CD4-positive, alpha-beta memory T cell (primary cell): ENCODE results near the gene HSD17B11. TPM values are rescaled to one million over a fixed set of nuclear protein-coding genes. Genes with fewer than 3 reads are reported as not detected.
A peak's percentile ranks its signal among the peaks of the same experiment; 100 is the strongest.
"Not testable (repeated sequence)": the region's sequence is repeated elsewhere in the genome, so short reads cannot be mapped to it uniquely, and the experiment has no call there.

Experiments used
- CTCF ChIA-PET: fragments of 350-600 bp; sonication (Branson Sonifier 250); formaldehyde crosslinking; loops from one replicate; lab custom pipeline; 2021; ENCODE audit warnings: inconsistent platforms; ENCODE audit not compliant: partially characterized antibody; lab: Charles Lee
- POLR2A ChIA-PET: fragments of 350-600 bp; sonication (Branson Sonifier 250); formaldehyde crosslinking; loops from one replicate; lab custom pipeline; 2021; ENCODE audit not compliant: partially characterized antibody; lab: Charles Lee
- DNase-seq, 5 donors: peaks; one replicate each; pipeline versions ENCODE4 v3.0.0 to v3.0.0-alpha.2; 2020 to 2022; ENCODE audit warnings: mixed read lengths in 1 of 5
- H3K27ac ChIP-seq: one replicate; pipeline ENCODE4 v1.7.0; 2013; ENCODE audit warnings: low read depth, low read length
- H3K27me3 ChIP-seq: 2 replicates; pipeline ENCODE4 v1.7.0; 2013; ENCODE audit warnings: mild to moderate bottlenecking, low read length, moderate library complexity; ENCODE audit not compliant: insufficient read depth
- H3K36me3 ChIP-seq: 2 replicates; pipeline ENCODE4 v1.7.0; 2013; ENCODE audit warnings: mild to moderate bottlenecking, low read length, moderate library complexity; ENCODE audit not compliant: insufficient read depth
- H3K4me1 ChIP-seq: 2 replicates; pipeline ENCODE4 v1.7.0; 2013; ENCODE audit warnings: mild to moderate bottlenecking, low read length, moderate library complexity; ENCODE audit not compliant: insufficient read depth
- H3K4me3 ChIP-seq, 2 donors: one replicate each; pipeline ENCODE4 v1.7.0; 2013; ENCODE audit warnings: low read length in 2 of 2, mild to moderate bottlenecking in 1 of 2
- H3K9me3 ChIP-seq, 2 donors: one replicate each; pipeline ENCODE4 v1.7.0; 2013; ENCODE audit warnings: low read length in 2 of 2, control low read depth in 1 of 2; ENCODE audit not compliant: control insufficient read depth in 1 of 2
- H3K27ac Mint-ChIP-seq, 7 donors: one replicate each; pipeline ENCODE4 v1.8.0; 2020 to 2021; ENCODE audit warnings: mixed read lengths in 7 of 7, mild to moderate bottlenecking in 6 of 7, inconsistent platforms in 3 of 7, moderate library complexity in 3 of 7
- H3K27me3 Mint-ChIP-seq, 2 donors: one replicate each; pipeline ENCODE4 v1.8.0; 2020 to 2021; ENCODE audit warnings: mixed read lengths in 2 of 2
- H3K36me3 Mint-ChIP-seq, 2 donors: one replicate each; pipeline ENCODE4 v1.8.0; 2020 to 2021; ENCODE audit warnings: mixed read lengths in 2 of 2, inconsistent platforms in 1 of 2, mild to moderate bottlenecking in 1 of 2
- H3K4me1 Mint-ChIP-seq, 4 donors: one replicate each; pipeline ENCODE4 v1.8.0; 2020 to 2021; ENCODE audit warnings: mixed read lengths in 4 of 4, mild to moderate bottlenecking in 1 of 4
- H3K4me3 Mint-ChIP-seq, 8 donors: one replicate each; pipeline ENCODE4 v1.8.0; 2020 to 2021; ENCODE audit warnings: mixed read lengths in 8 of 8, mild to moderate bottlenecking in 7 of 8, moderate library complexity in 6 of 8, inconsistent platforms in 3 of 8
- H3K9me3 Mint-ChIP-seq, 8 donors: one replicate each; pipeline ENCODE4 v1.8.0; 2020 to 2021; ENCODE audit warnings: mixed read lengths in 8 of 8, mild to moderate bottlenecking in 5 of 8, inconsistent platforms in 3 of 8, moderate library complexity in 1 of 8
- intact Hi-C: fragments of 100-400 bp; cut with micrococcal nuclease; formaldehyde crosslinking; loops from one replicate; pipeline ENCODE4 v1.15.1; 2023
- polyA plus RNA-seq, 2 donors: library from polyadenylated mRNA; unstranded; fragments of 300-500 nt; fragmentation: Illumina TruSeq; gene quantifications; one replicate each; pipeline ENCODE4 v1.2.3, GENCODE V29; 2021
- total RNA-seq, 2 experiments: library from RNA; stranded (reverse); gene quantifications; one replicate each; pipeline ENCODE4 v1.2.3, GENCODE V29; 2021

The HSD17B11 gene
- total and polyA plus RNA-seq, 4 experiments from 2014 or later, result 69.2 to 130 (median 69.8) TPM

GRCh38 chr4:87304745-87305432 is 86.1 kb downstream of the HSD17B11 start:
- H3K27me3 Mint-ChIP-seq, result peaks cover under 1 to 3% of the 10 kb centered on the region in 2 donors
- H3K4me1 ChIP-seq, result no peaks in the 10 kb centered on the region
- H3K9me3 ChIP-seq, result no peaks in the 10 kb centered on the region
- peaks cover 0 to 2% (median 0%) of the 10 kb centered on the region in 8 donors for H3K9me3 Mint-ChIP-seq
- no peaks in the 10 kb centered on the region for H3K36me3 ChIP-seq
- intact Hi-C loops, result no loop called here
- ChIA-PET POLR2A (no interaction called here), CTCF (interaction anchor here (1.1 kb wide), 1 partner anchor 16 kb away, joined by 3 read pairs; no protein-coding TSS in a partner anchor)
- peak overlapping the region in 7 of 8 donors; percentile 4 to 57 (median 27) for H3K4me3 Mint-ChIP-seq
- no peaks in the 10 kb centered on the region for H3K27me3 ChIP-seq
- no peak overlapping the region for H3K27ac ChIP-seq
- H3K27ac Mint-ChIP-seq, result no peak overlapping the region
- no peak overlapping the region for H3K4me3 ChIP-seq
- peaks cover 0 to 5% (median 2%) of the 10 kb centered on the region in 4 donors for H3K4me1 Mint-ChIP-seq
- DNase-seq, result no peak
- peaks cover 0 to 4% of the 10 kb centered on the region in 2 donors for H3K36me3 Mint-ChIP-seq

GRCh38 chr4:87299898-87300297 is 91.1 kb downstream of the HSD17B11 start:
- CTCF ChIA-PET, result no interaction called here
- Mint-ChIP-seq H3K27ac (no peak overlapping the region), H3K4me3 (no peak overlapping the region), H3K9me3 (peaks cover 0 to 7% (median 1%) of the 10 kb centered on the region in 8 donors), H3K27me3 (peaks cover 1 to 6% of the 10 kb centered on the region in 2 donors), H3K4me1 (no peaks in the 10 kb centered on the region), H3K36me3 (no peaks in the 10 kb centered on the region)
- Histone ChIP-seq H3K4me1 (no peaks in the 10 kb centered on the region), H3K27me3 (no peaks in the 10 kb centered on the region), H3K36me3 (no peaks in the 10 kb centered on the region), H3K4me3 (no peak overlapping the region), H3K9me3 (no peaks in the 10 kb centered on the region), H3K27ac (no peak overlapping the region)
- POLR2A ChIA-PET, result no interaction called here
- DNase-seq, result no peak
- intact Hi-C loops, result no loop called here

GRCh38 chr4:87298362-87298761 is 92.6 kb downstream of the HSD17B11 start:
- Histone ChIP-seq H3K9me3 (no peaks in the 10 kb centered on the region), H3K36me3 (no peaks in the 10 kb centered on the region), H3K27me3 (no peaks in the 10 kb centered on the region), H3K4me3 (no peak overlapping the region), H3K27ac (no peak overlapping the region), H3K4me1 (no peaks in the 10 kb centered on the region)
- POLR2A ChIA-PET, result no interaction called here
- H3K9me3 Mint-ChIP-seq, result peaks cover 0 to 20% (median 11%) of the 10 kb centered on the region in 8 donors
- no peaks in the 10 kb centered on the region for H3K4me1 Mint-ChIP-seq
- intact Hi-C loops, result no loop called here
- DNase-seq, result no peak
- no peak overlapping the region for H3K4me3 Mint-ChIP-seq
- CTCF ChIA-PET, result no interaction called here
- H3K27me3 Mint-ChIP-seq, result peaks cover 1 to 4% of the 10 kb centered on the region in 2 donors
- H3K27ac Mint-ChIP-seq, result no peak overlapping the region
- no peaks in the 10 kb centered on the region for H3K36me3 Mint-ChIP-seq

GRCh38 chr4:87294911-87295310 is 96.1 kb downstream of the HSD17B11 start:
- H3K27me3 ChIP-seq, H3K36me3 Mint-ChIP-seq, H3K4me3 Mint-ChIP-seq, POLR2A ChIA-PET, H3K27me3 Mint-ChIP-seq, DNase-seq, H3K36me3 ChIP-seq, H3K9me3 ChIP-seq, H3K27ac ChIP-seq, H3K4me1 ChIP-seq, CTCF ChIA-PET, H3K4me3 ChIP-seq, H3K4me1 Mint-ChIP-seq, intact Hi-C loops, H3K27ac Mint-ChIP-seq: not testable (repeated sequence)
- peaks cover 0 to 25% (median 12%) of the 10 kb centered on the region in 8 donors for H3K9me3 Mint-ChIP-seq

- H3K27me3 Mint-ChIP-seq, DNase-seq, H3K4me3 ChIP-seq, H3K27ac ChIP-seq, H3K4me1 Mint-ChIP-seq, H3K36me3 ChIP-seq, H3K9me3 ChIP-seq, POLR2A ChIA-PET, intact Hi-C loops, CTCF ChIA-PET, H3K36me3 Mint-ChIP-seq, H3K27me3 ChIP-seq, H3K4me3 Mint-ChIP-seq, H3K4me1 ChIP-seq, H3K27ac Mint-ChIP-seq: not testable (repeated sequence)
- peaks cover 0 to 25% (median 12%) of the 10 kb centered on the region in 8 donors for H3K9me3 Mint-ChIP-seq
Observed at GRCh38 chr4:87293889-87294288, 97.1 kb downstream of the HSD17B11 start.

GRCh38 chr4:87286970-87287369 is 104.0 kb downstream of the HSD17B11 start:
- intact Hi-C loops, result no loop called here
- POLR2A ChIA-PET, result no interaction called here
- Mint-ChIP-seq H3K27ac (no peak overlapping the region), H3K4me1 (no peaks in the 10 kb centered on the region), H3K27me3 (no peaks in the 10 kb centered on the region), H3K4me3 (no peak overlapping the region), H3K9me3 (peaks cover 3 to 45% (median 33%) of the 10 kb centered on the region in 8 donors), H3K36me3 (peaks cover 0 to 5% of the 10 kb centered on the region in 2 donors)
- no peaks in the 10 kb centered on the region for H3K4me1 ChIP-seq
- no peaks in the 10 kb centered on the region for H3K27me3 ChIP-seq
- H3K27ac ChIP-seq, result no peak overlapping the region
- no peaks in the 10 kb centered on the region for H3K36me3 ChIP-seq
- peaks cover 0 to 14% of the 10 kb centered on the region in 2 donors for H3K9me3 ChIP-seq
- DNase-seq, result no peak
- no peak overlapping the region for H3K4me3 ChIP-seq
- CTCF ChIA-PET, result no interaction called here
